ENCODE measurements around the gene NUDT2. TPM values are rescaled to one million over a fixed set of nuclear protein-coding genes. Genes with fewer than 3 reads are reported as not detected.

Gene NUDT2
- total RNA-seq (2022; extraction: Qiagen RNA extraction; ENCODE audit: low read depth), result 23.3 to 27.4 TPM (median 24.8 TPM) in 5 replicates

GRCh38 chr9:34328987-34329832 lies at the start of gene NUDT2, which contains the start of gene KIF24:
Gene NUDT2 (plus strand): TSS chr9:34329569. CDS start chr9:34339040, 9,471 bp downstream.
Gene KIF24 (minus strand): TSS chr9:34329268. CDS start chr9:34311346, 17,922 bp downstream.

GRCh38 chr9:34376596-34377403 lies 47.4 kb downstream of the NUDT2 start, which contains the start of gene MYORG:
Gene MYORG (minus strand): TSS chr9:34376898. CDS start chr9:34372943, 3,955 bp downstream.

Other genes starting within 250 kb of the NUDT2 start
- gene DCAF12, start 202.9 kb upstream of the NUDT2 start, total RNA-seq (2022; extraction: Qiagen RNA extraction; ENCODE audit: low read depth), result 33.7 to 42.4 TPM (median 40.9 TPM) in 5 replicates
- gene UBAP1, start 150.5 kb upstream of the NUDT2 start, total RNA-seq (2022; extraction: Qiagen RNA extraction; ENCODE audit: low read depth), result 47.0 to 53.4 TPM (median 50.4 TPM) in 5 replicates
- gene KIF24, start 301 bp upstream of the NUDT2 start, total RNA-seq (2022; extraction: Qiagen RNA extraction; ENCODE audit: low read depth), result 2.7 to 3.8 TPM (median 3.2 TPM) in 5 replicates
- 3.3 to 5.2 TPM (median 4.6 TPM) in 5 replicates for gene MYORG, start 47.3 kb downstream of the NUDT2 start, total RNA-seq (2022; extraction: Qiagen RNA extraction; ENCODE audit: low read depth)
- gene FAM219A, start 129.0 kb downstream of the NUDT2 start, total RNA-seq (2022; extraction: Qiagen RNA extraction; ENCODE audit: low read depth), result 14.8 to 18.2 TPM (median 17.1 TPM) in 5 replicates
- gene DNAI1, start 129.2 kb downstream of the NUDT2 start, total RNA-seq (2022; extraction: Qiagen RNA extraction; ENCODE audit: low read depth), result 0.17 to 0.65 TPM (median 0.25 TPM) in 5 replicates
- gene ENHO, start 193.4 kb downstream of the NUDT2 start, total RNA-seq (2022; extraction: Qiagen RNA extraction; ENCODE audit: low read depth), result 0.88 to 2.9 TPM (median 2.0 TPM) in 5 replicates

All from A549 treated with GW870086 at 1 μM for 4 hours (cell line).